ENCODE data around the gene DCLRE1C. TPM values are rescaled to one million over a fixed set of nuclear protein-coding genes. Genes with fewer than 3 reads are reported as not detected.
"Not testable (repeated sequence)": the region's sequence is repeated elsewhere in the genome, so short reads cannot be mapped to it uniquely, and the experiment has no call there.

The DCLRE1C gene
- total RNA-seq, 4 donors from 2014 or later = 8.2 to 15.6 (median 11.4) TPM

DNA sequence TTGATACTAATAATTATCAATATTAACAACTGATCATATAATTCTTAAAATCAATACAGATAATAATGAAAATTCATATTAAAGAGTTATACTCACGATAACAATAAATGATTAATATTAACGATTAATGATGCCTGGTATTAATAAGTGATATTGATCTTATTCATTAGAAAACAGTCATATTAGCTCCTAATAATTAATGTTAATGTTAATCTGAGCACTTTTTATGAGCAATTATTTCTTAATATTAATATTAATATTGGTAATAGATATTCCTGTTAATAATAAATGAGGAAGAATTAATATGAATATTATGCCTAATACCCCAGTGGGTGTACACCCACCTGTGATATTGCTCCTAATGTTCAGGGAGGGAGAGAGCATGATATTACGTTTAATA is 28.8 kb upstream of the DCLRE1C start:
- no peak overlapping the region for H3K4me3 ChIP-seq
- no peak for DNase-seq
- no peak overlapping the region for H3K27ac ChIP-seq
- H3K4me1 ChIP-seq = peaks cover 0 to 16% (median 4%) of the 10 kb centered on the region in 3 donors
- intact Hi-C loops (cut with DNase I) = no loop called here
- no peaks in the 10 kb centered on the region for H3K27me3 ChIP-seq
- no peak for TF ChIP-seq POLR2A (IDR thresholded peaks at IDR 0.05)
- TF ChIP-seq, protein P1, sequence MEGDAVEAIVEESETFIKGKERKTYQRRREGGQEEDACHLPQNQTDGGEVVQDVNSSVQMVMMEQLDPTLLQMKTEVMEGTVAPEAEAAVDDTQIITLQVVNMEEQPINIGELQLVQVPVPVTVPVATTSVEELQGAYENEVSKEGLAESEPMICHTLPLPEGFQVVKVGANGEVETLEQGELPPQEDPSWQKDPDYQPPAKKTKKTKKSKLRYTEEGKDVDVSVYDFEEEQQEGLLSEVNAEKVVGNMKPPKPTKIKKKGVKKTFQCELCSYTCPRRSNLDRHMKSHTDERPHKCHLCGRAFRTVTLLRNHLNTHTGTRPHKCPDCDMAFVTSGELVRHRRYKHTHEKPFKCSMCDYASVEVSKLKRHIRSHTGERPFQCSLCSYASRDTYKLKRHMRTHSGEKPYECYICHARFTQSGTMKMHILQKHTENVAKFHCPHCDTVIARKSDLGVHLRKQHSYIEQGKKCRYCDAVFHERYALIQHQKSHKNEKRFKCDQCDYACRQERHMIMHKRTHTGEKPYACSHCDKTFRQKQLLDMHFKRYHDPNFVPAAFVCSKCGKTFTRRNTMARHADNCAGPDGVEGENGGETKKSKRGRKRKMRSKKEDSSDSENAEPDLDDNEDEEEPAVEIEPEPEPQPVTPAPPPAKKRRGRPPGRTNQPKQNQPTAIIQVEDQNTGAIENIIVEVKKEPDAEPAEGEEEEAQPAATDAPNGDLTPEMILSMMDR (IDR thresholded peaks at IDR 0.05) = no peak
- WGBS, 2 donors = 91 to 95% methylated on average over 3 of the region's 3 CpGs
- H3K9me3 ChIP-seq = no peaks in the 10 kb centered on the region
- no peaks in the 10 kb centered on the region for H3K36me3 ChIP-seq

DNA sequence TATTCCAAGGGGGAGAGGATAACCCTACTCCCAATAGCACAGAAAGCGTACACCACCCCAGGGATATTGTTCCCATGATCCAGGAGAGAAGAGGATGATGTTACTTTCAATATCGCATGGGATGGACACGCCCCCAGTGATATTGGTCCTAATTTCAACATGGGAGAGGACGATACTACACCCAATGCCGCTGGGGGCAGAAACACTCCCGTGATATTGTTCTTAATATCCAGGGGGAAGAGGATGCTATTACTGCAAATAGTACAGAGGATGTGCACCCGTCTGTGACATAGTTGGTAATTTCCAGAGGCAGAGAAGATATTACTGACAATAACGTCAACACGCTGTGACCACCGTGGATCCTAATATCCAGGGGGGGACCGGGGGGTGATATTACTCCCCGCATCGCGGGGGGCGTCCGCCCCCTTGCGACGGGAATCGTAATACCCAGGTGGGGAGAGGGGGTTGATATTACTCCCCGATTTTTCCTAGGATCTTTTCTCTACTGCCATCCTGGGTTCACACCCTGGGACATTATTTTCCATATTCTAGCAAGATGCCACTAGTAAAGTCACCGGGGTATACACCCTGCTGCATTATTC is 21.9 kb upstream of the DCLRE1C start:
- WGBS, 2 donors = 30 to 32% methylated on average over 20 to 21 of the region's 21 CpGs
- H3K27ac ChIP-seq = no peak overlapping the region

DNA sequence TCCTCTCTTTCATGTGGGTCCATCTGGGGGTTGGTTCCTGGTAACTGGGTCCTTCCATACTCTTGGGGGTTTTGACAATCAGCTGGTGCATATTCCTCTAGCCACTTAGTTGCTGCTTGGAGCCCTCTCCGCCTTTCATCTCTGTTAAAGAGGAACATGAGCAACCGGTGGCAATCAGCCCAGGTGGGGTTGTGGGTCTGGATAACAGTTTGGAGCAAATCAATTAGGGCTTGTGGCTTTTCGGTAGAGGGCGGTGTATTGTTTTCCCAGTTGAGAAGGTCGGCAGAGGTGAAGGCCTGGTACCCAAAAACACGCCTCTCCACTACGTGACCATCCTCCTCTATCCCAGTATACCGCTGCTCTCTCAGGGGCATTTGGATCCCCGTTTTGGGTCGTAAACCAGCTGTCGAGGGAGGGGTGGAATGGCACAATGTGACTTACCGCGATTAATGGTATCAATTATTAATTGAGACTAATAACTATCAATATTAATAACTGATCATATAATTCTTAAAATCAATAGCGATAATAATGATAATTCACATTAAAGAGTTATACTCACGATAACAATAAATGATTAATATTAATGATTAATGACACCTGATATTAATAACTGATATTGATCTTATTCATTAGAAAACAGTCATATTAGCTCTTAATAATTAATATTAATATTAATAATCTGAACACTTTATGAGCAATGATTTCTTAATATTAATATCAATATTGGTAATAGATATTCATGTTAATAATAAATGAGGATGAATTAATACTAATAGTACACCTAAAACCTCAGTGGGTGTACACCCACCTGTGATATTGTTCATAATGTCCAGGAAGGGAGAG is 20.5 kb upstream of the DCLRE1C start:
- WGBS, 2 donors = 37 to 61% methylated on average over 12 to 13 of the region's 15 CpGs
- H3K9me3 ChIP-seq = not testable (repeated sequence)

More for the DNA sequence above, 21.9 kb upstream of the DCLRE1C start:
- intact Hi-C loops (cut with DNase I) = no loop called here
- no peaks in the 10 kb centered on the region for H3K9me3 ChIP-seq
- H3K36me3 ChIP-seq = no peaks in the 10 kb centered on the region
- no peak overlapping the region for H3K4me3 ChIP-seq
- peaks cover 0 to 9% (median 0%) of the 10 kb centered on the region in 4 donors for H3K27me3 ChIP-seq
- DNase-seq = no peak
- peaks cover 0 to 6% (median 0%) of the 10 kb centered on the region in 3 donors for H3K4me1 ChIP-seq
- TF ChIP-seq POLR2A (IDR thresholded peaks at IDR 0.05) = no peak
- TF ChIP-seq, protein P1 (IDR thresholded peaks at IDR 0.05) = no peak

DNA sequence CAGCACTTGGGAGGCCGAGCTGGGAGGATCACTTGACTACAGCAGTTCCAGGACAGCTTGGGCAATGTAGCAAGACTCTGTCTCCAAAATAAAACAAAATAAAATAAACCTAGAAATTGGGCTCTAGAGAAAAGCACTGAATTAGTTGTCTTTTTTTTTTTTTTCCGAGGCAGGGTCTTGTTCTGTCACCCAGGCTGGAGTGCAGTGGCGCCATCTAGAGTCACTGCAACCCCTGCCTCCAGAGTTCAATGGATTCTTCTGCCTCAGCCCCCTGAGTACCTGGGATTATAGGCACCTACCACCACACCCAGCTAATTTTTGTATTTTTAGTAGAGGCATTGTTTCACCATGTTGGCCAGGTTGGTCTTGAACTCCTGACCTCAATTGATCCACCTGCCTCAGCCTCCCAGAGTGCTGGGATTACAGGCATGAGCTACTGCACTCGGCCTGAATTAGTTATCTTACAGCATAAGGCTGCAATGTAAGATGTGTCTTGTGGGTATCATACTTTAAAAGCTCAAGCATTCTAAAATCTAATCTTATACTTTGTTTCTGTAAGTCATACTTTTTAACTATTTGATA is 18.1 kb upstream of the DCLRE1C start:
- Histone ChIP-seq H3K27me3 (peaks cover 0 to 9% (median 0%) of the 10 kb centered on the region in 4 donors), H3K4me1 (no peaks in the 10 kb centered on the region), H3K4me3 (no peak overlapping the region), H3K27ac (no peak overlapping the region), H3K36me3 (no peaks in the 10 kb centered on the region), H3K9me3 (no peaks in the 10 kb centered on the region)
- intact Hi-C loops (cut with DNase I) = no loop called here
- no peak for TF ChIP-seq POLR2A (IDR thresholded peaks at IDR 0.05)
- TF ChIP-seq, protein P1 (IDR thresholded peaks at IDR 0.05) = peak in 5 of 6 experiments; percentile 14 to 52 (median 32)
- WGBS, 2 donors = 42 to 59% methylated on average over 4 of the region's 4 CpGs
- DNase-seq = no peak

More for the DNA sequence above, 20.5 kb upstream of the DCLRE1C start:
- DNase-seq; H3K4me3 ChIP-seq; H3K27ac ChIP-seq; H3K36me3 ChIP-seq; H3K27me3 ChIP-seq; intact Hi-C loops (cut with DNase I); H3K4me1 ChIP-seq: not testable (repeated sequence)

DNA sequence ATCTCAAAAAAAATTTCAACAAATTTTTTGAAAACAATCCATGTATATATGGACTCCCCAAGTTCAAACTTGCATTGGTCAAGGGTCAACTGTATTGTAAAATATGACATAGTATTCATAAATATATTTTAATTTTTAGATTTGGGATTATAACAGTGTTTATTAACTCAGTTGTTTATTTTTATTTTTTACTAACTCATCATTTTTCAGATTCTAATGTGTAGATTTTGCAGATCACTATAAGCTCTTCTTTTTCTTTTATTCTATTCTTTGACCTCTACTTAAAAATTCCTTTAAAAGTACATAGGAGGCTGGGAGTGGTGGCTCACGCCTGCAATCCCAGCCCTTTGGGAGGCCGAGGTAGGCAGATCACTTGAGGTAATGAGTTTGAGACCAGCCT is 14.0 kb upstream of the DCLRE1C start:
- Histone ChIP-seq H3K27ac (no peak overlapping the region), H3K4me3 (no peak overlapping the region), H3K36me3 (no peaks in the 10 kb centered on the region), H3K27me3 (no peaks in the 10 kb centered on the region), H3K4me1 (no peaks in the 10 kb centered on the region), H3K9me3 (no peaks in the 10 kb centered on the region)
- no peak for TF ChIP-seq POLR2A (IDR thresholded peaks at IDR 0.05)
- TF ChIP-seq, protein P1 (IDR thresholded peaks at IDR 0.05) = no peak
- intact Hi-C loops (cut with DNase I) = no loop called here
- 84 to 88% methylated on average over 2 of the region's 2 CpGs for WGBS, 2 donors
- no peak for DNase-seq
